Subcutaneous abdominal adipose tissue (tissue), 5 donors: ENCODE measurements around the gene FLT4.

Source experiments
- H3K27ac ChIP-seq: one replicate; pipeline ENCODE4 v1.7.0; 2013; ENCODE audit warnings: low read depth, mild to moderate bottlenecking, inconsistent platforms, low read length, moderate library complexity
- H3K27me3 ChIP-seq, 5 donors: one replicate each; pipeline ENCODE4 v1.7.0; 2013; ENCODE audit warnings: low read length in 5 of 5, inconsistent platforms in 1 of 5; ENCODE audit not compliant: control insufficient read depth in 5 of 5, insufficient read depth in 4 of 5
- H3K36me3 ChIP-seq, 5 donors: one replicate each; pipeline ENCODE4 v1.7.0; 2013; ENCODE audit warnings: low read length in 5 of 5; ENCODE audit not compliant: control insufficient read depth in 5 of 5, insufficient read depth in 5 of 5
- H3K4me1 ChIP-seq, 5 donors: one replicate each; pipeline ENCODE4 v1.7.0; 2013; ENCODE audit warnings: low read length in 5 of 5, mild to moderate bottlenecking in 3 of 5, moderate library complexity in 1 of 5; ENCODE audit not compliant: control insufficient read depth in 5 of 5, insufficient read depth in 5 of 5
- H3K4me3 ChIP-seq, 5 donors: one replicate each; pipeline ENCODE4 v1.7.0; 2013; ENCODE audit warnings: low read length in 5 of 5, low read depth in 1 of 5
- H3K9ac ChIP-seq, 5 donors: one replicate each; pipeline ENCODE4 v1.7.0; 2013; ENCODE audit warnings: low read length in 5 of 5, mild to moderate bottlenecking in 4 of 5, moderate library complexity in 3 of 5
- H3K9me3 ChIP-seq, 5 donors: one replicate each; pipeline ENCODE4 v1.7.0; 2013; ENCODE audit warnings: low read length in 5 of 5; ENCODE audit not compliant: control insufficient read depth in 5 of 5
- donor health status: healthy.
- donor health status: healthy.
- donor health status: healthy.
- donor health status: healthy.
- donor health status: healthy.

Gene FLT4

GRCh38 chr5:180649297-180650039 is at the start of gene FLT4:
Gene FLT4 (minus strand): TSS chr5:180649600. CDS start chr5:180649545, 55 bp downstream.
- Histone ChIP-seq H3K4me3 (peak within 1 kb of the TSS; percentile 16 to 65 (median 60)), H3K36me3 (no peaks in the 10 kb centered on the region), H3K27ac (no peak within 1 kb of the TSS), H3K27me3 (peaks cover 5 to 59% (median 33%) of the 10 kb centered on the region in 5 donors), H3K9ac (peak within 1 kb of the TSS in 1 of 5 donors; percentile 56), H3K4me1 (peaks cover 2 to 54% (median 27%) of the 10 kb centered on the region in 5 donors), H3K9me3 (no peaks in the 10 kb centered on the region)

DNA sequence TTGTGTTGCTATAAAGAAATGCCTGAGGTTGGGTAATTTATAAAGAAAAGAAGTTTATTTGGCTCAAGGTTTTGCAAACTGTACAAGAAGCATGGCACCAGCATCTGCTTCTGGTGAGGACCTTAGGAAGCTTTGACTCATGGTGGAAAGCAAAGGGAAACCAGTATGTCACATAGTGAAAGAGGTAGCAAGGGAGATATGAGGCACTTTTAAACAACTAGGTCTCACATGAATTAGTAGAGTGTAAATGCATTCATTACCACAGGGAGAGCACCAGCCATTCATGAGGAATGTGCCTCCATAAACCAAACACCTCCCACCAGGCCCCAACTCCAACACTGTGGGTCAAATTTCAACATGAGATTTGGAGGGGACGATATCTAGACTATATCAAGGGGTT is 49.6 kb upstream of the FLT4 start:
- H3K27me3 ChIP-seq: no peaks in the 10 kb centered on the region
- no peak overlapping the region for H3K9ac ChIP-seq
- H3K4me3 ChIP-seq: no peak overlapping the region
- no peaks in the 10 kb centered on the region for H3K36me3 ChIP-seq
- peaks cover 2 to 12% (median 5%) of the 10 kb centered on the region in 5 donors for H3K9me3 ChIP-seq
- H3K4me1 ChIP-seq: no peaks in the 10 kb centered on the region
- H3K27ac ChIP-seq: no peak overlapping the region

DNA sequence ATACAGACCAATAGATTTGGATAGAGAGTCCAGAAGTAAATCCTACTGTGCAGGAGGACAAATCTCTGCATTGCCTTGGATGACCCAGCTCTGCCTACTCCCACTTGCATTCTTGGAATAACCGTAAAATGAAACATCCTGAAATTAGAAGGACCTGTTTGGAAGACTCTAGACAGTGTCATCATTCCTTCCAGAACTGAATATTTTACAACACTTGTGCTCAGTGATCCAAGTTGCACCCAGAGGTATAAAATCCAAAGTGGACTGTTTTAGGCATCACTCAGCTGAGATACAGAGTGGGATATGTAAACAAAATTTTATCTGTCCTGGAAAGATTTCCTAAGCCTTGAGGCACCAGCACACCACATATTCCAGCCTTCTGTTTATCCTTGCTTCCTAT is 46.7 kb upstream of the FLT4 start:
- Histone ChIP-seq H3K27me3 (peaks cover 0 to 7% (median 3%) of the 10 kb centered on the region in 5 donors), H3K27ac (no peak overlapping the region), H3K4me1 (peaks cover 0 to 5% (median 0%) of the 10 kb centered on the region in 5 donors), H3K9me3 (peaks cover 2 to 12% (median 5%) of the 10 kb centered on the region in 5 donors), H3K4me3 (no peak overlapping the region), H3K36me3 (no peaks in the 10 kb centered on the region), H3K9ac (no peak overlapping the region)

DNA sequence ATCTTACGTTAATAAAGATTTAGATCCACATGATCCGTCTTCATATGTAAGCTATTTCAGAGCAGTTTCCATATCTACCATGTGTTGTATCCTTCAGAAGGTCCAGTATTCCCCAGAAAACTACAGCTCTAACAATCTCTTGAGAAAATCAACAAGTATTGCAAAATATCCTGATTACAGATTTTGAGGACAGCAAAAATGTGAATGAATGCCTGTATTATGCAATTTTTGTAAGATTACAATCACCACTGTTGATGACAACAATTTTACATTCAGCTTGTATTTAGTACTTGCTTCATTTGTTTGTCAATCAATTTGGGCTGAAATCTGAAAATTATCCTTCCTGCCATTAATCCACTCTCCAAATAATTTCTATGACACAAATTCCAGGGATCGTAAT is 43.0 kb upstream of the FLT4 start:
- Histone ChIP-seq H3K9me3 (peaks cover 0 to 7% (median 5%) of the 10 kb centered on the region in 5 donors), H3K4me3 (no peak overlapping the region), H3K27me3 (peaks cover 0 to 11% (median 9%) of the 10 kb centered on the region in 5 donors), H3K9ac (no peak overlapping the region), H3K27ac (no peak overlapping the region), H3K36me3 (no peaks in the 10 kb centered on the region), H3K4me1 (peaks cover 0 to 5% (median 0%) of the 10 kb centered on the region in 5 donors)

DNA sequence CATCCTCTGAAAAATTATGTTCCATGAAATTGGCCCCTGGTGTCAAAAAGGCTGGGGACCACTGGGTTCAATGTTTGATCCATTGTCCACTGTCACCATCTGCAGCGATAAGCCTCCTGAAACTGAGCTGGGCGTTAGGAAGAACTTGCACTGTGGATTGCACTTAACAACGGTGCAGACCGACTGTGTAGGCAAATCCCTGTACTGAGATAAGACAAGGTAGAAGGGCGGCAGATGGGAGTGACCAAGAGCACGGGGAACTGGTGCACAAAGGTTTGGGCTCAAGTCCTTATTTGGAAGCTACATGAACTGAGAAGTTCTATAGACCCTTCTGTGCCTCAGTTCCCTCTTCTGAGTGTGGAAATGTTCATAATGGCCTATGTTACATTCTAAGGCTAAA is 41.6 kb upstream of the FLT4 start:
- Histone ChIP-seq H3K9ac (no peak overlapping the region), H3K27me3 (peaks cover 0 to 13% (median 9%) of the 10 kb centered on the region in 5 donors), H3K4me3 (no peak overlapping the region), H3K4me1 (peaks cover 0 to 5% (median 0%) of the 10 kb centered on the region in 5 donors), H3K36me3 (no peaks in the 10 kb centered on the region), H3K9me3 (peaks cover 0 to 5% (median 2%) of the 10 kb centered on the region in 5 donors), H3K27ac (no peak overlapping the region)

DNA sequence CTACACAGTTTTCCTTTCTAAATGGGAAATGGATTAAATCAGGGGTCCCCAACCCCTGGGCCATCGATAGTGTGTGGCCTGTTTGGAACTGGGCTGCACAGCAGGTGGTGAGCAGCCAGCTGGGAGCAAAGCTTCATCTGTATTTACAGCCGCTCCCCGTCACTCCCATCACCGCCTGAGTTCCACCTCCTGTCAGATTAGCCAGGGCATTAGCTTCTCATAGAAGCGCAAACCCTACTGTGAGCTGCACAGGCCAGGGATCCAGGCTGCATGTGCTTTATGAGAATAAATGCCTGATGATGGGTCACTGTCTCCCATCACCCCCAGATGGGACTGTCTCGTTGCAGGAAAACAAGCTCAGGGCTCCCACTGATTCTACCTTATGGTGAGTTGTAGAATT is 41.2 kb upstream of the FLT4 start:
- no peaks in the 10 kb centered on the region for H3K36me3 ChIP-seq
- no peaks in the 10 kb centered on the region for H3K9me3 ChIP-seq
- H3K27ac ChIP-seq: no peak overlapping the region
- H3K9ac ChIP-seq: no peak overlapping the region
- peaks cover 0 to 14% (median 9%) of the 10 kb centered on the region in 5 donors for H3K27me3 ChIP-seq
- H3K4me3 ChIP-seq: no peak overlapping the region
- peaks cover 0 to 5% (median 0%) of the 10 kb centered on the region in 5 donors for H3K4me1 ChIP-seq

GRCh38 chr5:180689775-180690174 is 40.4 kb upstream of the FLT4 start:
- Histone ChIP-seq H3K27ac (no peak overlapping the region), H3K9ac (no peak overlapping the region), H3K27me3 (peaks cover 0 to 16% (median 10%) of the 10 kb centered on the region in 5 donors), H3K9me3 (no peaks in the 10 kb centered on the region), H3K4me3 (no peak overlapping the region), H3K4me1 (peaks cover 0 to 5% (median 0%) of the 10 kb centered on the region in 5 donors), H3K36me3 (no peaks in the 10 kb centered on the region)

GRCh38 chr5:180689071-180689694 is 39.8 kb upstream of the FLT4 start:
- Histone ChIP-seq H3K4me3 (no peak overlapping the region), H3K27me3 (peaks cover 0 to 21% (median 12%) of the 10 kb centered on the region in 5 donors), H3K36me3 (no peaks in the 10 kb centered on the region), H3K27ac (no peak overlapping the region), H3K9ac (no peak overlapping the region), H3K9me3 (no peaks in the 10 kb centered on the region), H3K4me1 (peaks cover 0 to 5% (median 0%) of the 10 kb centered on the region in 5 donors)

DNA sequence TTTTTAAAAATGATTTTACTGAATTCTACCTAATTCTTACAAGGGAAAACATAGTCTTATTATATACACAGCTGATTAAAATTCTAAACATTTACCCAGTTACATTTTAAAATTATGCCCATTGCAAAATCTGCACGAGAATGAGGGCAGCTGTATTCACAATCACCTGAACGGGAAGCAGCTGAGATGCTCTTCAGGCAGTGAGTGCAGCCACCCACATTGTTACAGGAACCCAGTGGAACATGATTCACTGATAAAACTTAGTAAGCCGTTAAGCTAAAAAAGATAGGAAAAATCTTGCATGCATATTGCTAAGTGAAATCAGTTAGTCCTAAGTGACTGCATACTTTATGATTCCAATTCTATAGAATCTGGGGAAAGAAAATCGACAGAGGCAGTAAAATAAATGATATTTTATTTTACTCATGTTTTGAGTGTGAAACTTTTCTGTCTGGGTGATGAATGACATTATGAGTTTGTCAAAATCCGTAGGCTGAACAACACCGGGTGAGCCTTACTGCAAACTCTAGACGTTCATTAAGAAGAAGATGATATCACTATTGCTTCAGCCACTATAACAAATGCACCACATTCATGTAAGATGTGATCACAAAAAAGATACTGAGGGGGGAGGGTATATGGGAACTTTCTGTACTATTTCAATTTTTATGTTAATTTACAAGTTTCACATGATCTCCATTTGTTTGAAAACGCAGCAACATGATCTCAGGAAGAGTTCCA is 39.1 kb upstream of the FLT4 start:
- Histone ChIP-seq H3K9ac (no peak overlapping the region), H3K9me3 (no peaks in the 10 kb centered on the region), H3K4me3 (no peak overlapping the region), H3K27ac (no peak overlapping the region), H3K27me3 (peaks cover 0 to 24% (median 16%) of the 10 kb centered on the region in 5 donors), H3K36me3 (no peaks in the 10 kb centered on the region), H3K4me1 (peaks cover 0 to 5% (median 0%) of the 10 kb centered on the region in 5 donors)
